HEK293T (cell line): ENCODE data around the gene PER3.
"Not testable (repeated sequence)": the region's sequence is repeated elsewhere in the genome, so short reads cannot be mapped to it uniquely, and the experiment has no call there.

Experiments used
- ARNT ChIP-seq: fragments of 450-650 bp; IDR thresholded peaks from 2 replicates; pipeline ENCODE4 v1.6.1; 2017; ENCODE audit warnings: mild to moderate bottlenecking
- CTBP1 ChIP-seq: fragments of 450-650 bp; IDR thresholded peaks from 2 replicates; pipeline ENCODE4 v1.6.1; 2016; ENCODE audit warnings: borderline replicate concordance
- ELF4 ChIP-seq: fragments of 450-650 bp; IDR thresholded peaks from 2 replicates; pipeline ENCODE4 v1.6.1; 2017; ENCODE audit warnings: antibody characterized with exemption
- FOXK2 ChIP-seq: fragments of 450-650 bp; IDR thresholded peaks from 2 replicates; pipeline ENCODE4 v1.6.1; 2016; ENCODE audit warnings: mild to moderate bottlenecking
- FOXM1 ChIP-seq: fragments of 450-650 bp; IDR thresholded peaks from 2 replicates; pipeline ENCODE4 v1.6.1; 2017; ENCODE audit warnings: mild to moderate bottlenecking, borderline replicate concordance
- HDGF ChIP-seq: fragments of 450-650 bp; IDR thresholded peaks from 2 replicates; pipeline ENCODE4 v1.6.1; 2017; ENCODE audit warnings: antibody characterized with exemption, borderline replicate concordance
- L3MBTL2 ChIP-seq: fragments of 450-650 bp; conservative IDR thresholded peaks from 2 replicates; pipeline ENCODE4 v1.6.1; 2016; ENCODE audit warnings: mild to moderate bottlenecking
- LEF1 ChIP-seq: fragments of 450-650 bp; IDR thresholded peaks from 2 replicates; pipeline ENCODE4 v1.6.1; 2017; ENCODE audit warnings: mild to moderate bottlenecking, borderline replicate concordance
- PKNOX1 ChIP-seq: fragments of 450-650 bp; IDR thresholded peaks from 2 replicates; pipeline ENCODE4 v1.6.1; 2016
- SP1 ChIP-seq: fragments of 450-650 bp; IDR thresholded peaks from 2 replicates; pipeline ENCODE4 v1.6.1; 2017
- SUZ12 ChIP-seq: fragments of 450-650 bp; IDR thresholded peaks from 2 replicates; pipeline ENCODE4 v1.6.1; 2016; ENCODE audit warnings: mild to moderate bottlenecking
- TARDBP ChIP-seq: fragments of 450-650 bp; IDR thresholded peaks from 2 replicates; pipeline ENCODE4 v1.6.1; 2016
- ZNF384 ChIP-seq: fragments of 450-650 bp; IDR thresholded peaks from 2 replicates; pipeline ENCODE4 v1.6.1; 2016

- not testable (repeated sequence) for TF ChIP-seq SP1, TARDBP, CTBP1, FOXK2, FOXM1, ZNF384, HDGF, LEF1, L3MBTL2, ELF4, ARNT, PKNOX1, SUZ12
Observed at GRCh38 chr1:7791027-7791426, 6.9 kb downstream of the PER3 start.
